Skeletal muscle cell (primary cell): ENCODE results near the gene CPM.
"Not testable (repeated sequence)": the region's sequence is repeated elsewhere in the genome, so short reads cannot be mapped to it uniquely, and the experiment has no call there.

ENCODE experiments used
- DNase-seq: peaks from one replicate; pipeline ENCODE4 v3.0.0-alpha.2; 2010; ENCODE audit warnings: low read depth
- H3K4me3 ChIP-seq: 2 replicates; pipeline ENCODE4 v1.5.1; 2011; ENCODE audit warnings: low read depth, mild to moderate bottlenecking, control low read depth, low read length, moderate library complexity

The CPM gene

GRCh38 chr12:68802911-68803651, 129.9 kb downstream of the CPM start:
- not testable (repeated sequence) for DNase-seq, H3K4me3 ChIP-seq

- DNase-seq, H3K4me3 ChIP-seq: not testable (repeated sequence)
Measured at GRCh38 chr12:68802372-68802745, 130.6 kb downstream of the CPM start.
